Ishikawa (cell line): ENCODE measurements around the gene IGSF22.

Experiments used
- CEBPB ChIP-seq: IDR thresholded peaks from 2 replicates; pipeline ENCODE4 v1.6.1; 2012
- CREB1 ChIP-seq: IDR thresholded peaks from 2 replicates; pipeline ENCODE4 v1.6.1; 2012; ENCODE audit warnings: low read depth
- EGR1 ChIP-seq: IDR thresholded peaks from 2 replicates; pipeline ENCODE4 v1.6.1; 2012
- EP300 ChIP-seq: IDR thresholded peaks from 2 replicates; pipeline ENCODE4 v1.6.1; 2012; ENCODE audit warnings: borderline replicate concordance
- FOXM1 ChIP-seq: IDR thresholded peaks from 2 replicates; pipeline ENCODE4 v1.6.1; 2012; ENCODE audit warnings: low read depth, borderline replicate concordance
- NFIC ChIP-seq: IDR thresholded peaks from 2 replicates; pipeline ENCODE4 v1.6.1; 2012
- RAD21 ChIP-seq: IDR thresholded peaks from 2 replicates; pipeline ENCODE4 v1.6.1; 2012; ENCODE audit warnings: low read depth
- TAF1 ChIP-seq: IDR thresholded peaks from 2 replicates; pipeline ENCODE4 v1.6.1; 2012; ENCODE audit warnings: low read depth, mild to moderate bottlenecking
- TCF12 ChIP-seq: IDR thresholded peaks from 2 replicates; pipeline ENCODE4 v1.6.1; 2012; ENCODE audit warnings: low read depth
- TEAD4 ChIP-seq: IDR thresholded peaks from 2 replicates; pipeline ENCODE4 v1.6.1; 2012
- YY1 ChIP-seq: IDR thresholded peaks from 2 replicates; pipeline ENCODE4 v1.6.1; 2012; ENCODE audit warnings: low read depth
- ZBTB7A ChIP-seq: IDR thresholded peaks from 2 replicates; pipeline ENCODE4 v1.6.1; 2012; ENCODE audit warnings: low read depth
- TF ChIP-seq, protein P1 (sequence below): IDR thresholded peaks from 2 replicates; pipeline ENCODE4 v1.6.1; 2012
- TF ChIP-seq, protein P2 (sequence below): IDR thresholded peaks from 2 replicates; pipeline ENCODE4 v1.6.1; 2012
- TF ChIP-seq, protein P3 (sequence below): IDR thresholded peaks from 2 replicates; pipeline ENCODE4 v1.6.1; 2012; ENCODE audit warnings: low read depth, mild to moderate bottlenecking

The IGSF22 gene

GRCh38 chr11:18731949-18732821 is 6.2 kb upstream of the IGSF22 start:
- TF ChIP-seq TEAD4, result no peak
- TF ChIP-seq EP300, result no peak
- TF ChIP-seq, protein P1, sequence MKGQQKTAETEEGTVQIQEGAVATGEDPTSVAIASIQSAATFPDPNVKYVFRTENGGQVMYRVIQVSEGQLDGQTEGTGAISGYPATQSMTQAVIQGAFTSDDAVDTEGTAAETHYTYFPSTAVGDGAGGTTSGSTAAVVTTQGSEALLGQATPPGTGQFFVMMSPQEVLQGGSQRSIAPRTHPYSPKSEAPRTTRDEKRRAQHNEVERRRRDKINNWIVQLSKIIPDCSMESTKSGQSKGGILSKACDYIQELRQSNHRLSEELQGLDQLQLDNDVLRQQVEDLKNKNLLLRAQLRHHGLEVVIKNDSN, result no peak
- peak; percentile 66 for TF ChIP-seq RAD21
- TF ChIP-seq, protein P2, sequence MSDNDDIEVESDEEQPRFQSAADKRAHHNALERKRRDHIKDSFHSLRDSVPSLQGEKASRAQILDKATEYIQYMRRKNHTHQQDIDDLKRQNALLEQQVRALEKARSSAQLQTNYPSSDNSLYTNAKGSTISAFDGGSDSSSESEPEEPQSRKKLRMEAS, result no peak

DNA sequence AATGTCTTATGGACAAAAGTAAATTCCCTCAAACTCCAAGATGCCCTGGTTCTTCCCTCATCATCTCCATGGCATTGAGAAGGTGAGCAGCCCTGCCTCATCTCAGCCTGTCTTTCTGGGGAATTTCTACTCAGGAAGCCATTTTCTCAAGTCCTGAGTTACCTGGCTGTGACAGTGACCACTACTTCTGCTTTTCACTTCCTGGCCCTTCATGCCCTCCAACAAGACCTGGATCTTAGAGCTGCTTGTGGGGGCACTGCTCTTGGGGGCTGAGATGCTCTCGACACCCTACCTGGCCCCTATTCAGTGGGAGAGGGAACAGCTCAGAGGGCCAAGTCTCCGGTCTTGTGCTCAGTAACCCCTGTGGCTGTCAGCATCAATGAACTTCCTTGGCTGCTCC is 5.5 kb upstream of the IGSF22 start:
- TF ChIP-seq EGR1, result no peak
- TF ChIP-seq CEBPB, result no peak
- TF ChIP-seq RAD21, result no peak
- no peak for TF ChIP-seq FOXM1
- no peak for TF ChIP-seq NFIC
- TF ChIP-seq, protein P3, sequence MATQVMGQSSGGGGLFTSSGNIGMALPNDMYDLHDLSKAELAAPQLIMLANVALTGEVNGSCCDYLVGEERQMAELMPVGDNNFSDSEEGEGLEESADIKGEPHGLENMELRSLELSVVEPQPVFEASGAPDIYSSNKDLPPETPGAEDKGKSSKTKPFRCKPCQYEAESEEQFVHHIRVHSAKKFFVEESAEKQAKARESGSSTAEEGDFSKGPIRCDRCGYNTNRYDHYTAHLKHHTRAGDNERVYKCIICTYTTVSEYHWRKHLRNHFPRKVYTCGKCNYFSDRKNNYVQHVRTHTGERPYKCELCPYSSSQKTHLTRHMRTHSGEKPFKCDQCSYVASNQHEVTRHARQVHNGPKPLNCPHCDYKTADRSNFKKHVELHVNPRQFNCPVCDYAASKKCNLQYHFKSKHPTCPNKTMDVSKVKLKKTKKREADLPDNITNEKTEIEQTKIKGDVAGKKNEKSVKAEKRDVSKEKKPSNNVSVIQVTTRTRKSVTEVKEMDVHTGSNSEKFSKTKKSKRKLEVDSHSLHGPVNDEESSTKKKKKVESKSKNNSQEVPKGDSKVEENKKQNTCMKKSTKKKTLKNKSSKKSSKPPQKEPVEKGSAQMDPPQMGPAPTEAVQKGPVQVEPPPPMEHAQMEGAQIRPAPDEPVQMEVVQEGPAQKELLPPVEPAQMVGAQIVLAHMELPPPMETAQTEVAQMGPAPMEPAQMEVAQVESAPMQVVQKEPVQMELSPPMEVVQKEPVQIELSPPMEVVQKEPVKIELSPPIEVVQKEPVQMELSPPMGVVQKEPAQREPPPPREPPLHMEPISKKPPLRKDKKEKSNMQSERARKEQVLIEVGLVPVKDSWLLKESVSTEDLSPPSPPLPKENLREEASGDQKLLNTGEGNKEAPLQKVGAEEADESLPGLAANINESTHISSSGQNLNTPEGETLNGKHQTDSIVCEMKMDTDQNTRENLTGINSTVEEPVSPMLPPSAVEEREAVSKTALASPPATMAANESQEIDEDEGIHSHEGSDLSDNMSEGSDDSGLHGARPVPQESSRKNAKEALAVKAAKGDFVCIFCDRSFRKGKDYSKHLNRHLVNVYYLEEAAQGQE, result no peak
- TF ChIP-seq EP300, result no peak
- TF ChIP-seq, protein P2, result no peak
- no peak for TF ChIP-seq TAF1
- TF ChIP-seq ZBTB7A, result no peak
- TF ChIP-seq, protein P1, result no peak
- TF ChIP-seq TCF12, result no peak
- no peak for TF ChIP-seq CREB1
- no peak for TF ChIP-seq TEAD4
- TF ChIP-seq YY1, result no peak

- TF ChIP-seq TAF1, result no peak
- no peak for TF ChIP-seq CREB1
- TF ChIP-seq EP300, result no peak
- TF ChIP-seq TEAD4, result no peak
- TF ChIP-seq TCF12, result no peak
- no peak for TF ChIP-seq RAD21
- TF ChIP-seq CEBPB, result no peak
- no peak for TF ChIP-seq FOXM1
- no peak for TF ChIP-seq EGR1
- no peak for TF ChIP-seq NFIC
- TF ChIP-seq, protein P1, result no peak
- TF ChIP-seq, protein P2, result no peak
- TF ChIP-seq ZBTB7A, result no peak
- no peak for TF ChIP-seq YY1
- TF ChIP-seq, protein P3, result no peak
These were observed 4.0 kb upstream of the IGSF22 start for GRCh38 chr11:18730020-18730419.

DNA sequence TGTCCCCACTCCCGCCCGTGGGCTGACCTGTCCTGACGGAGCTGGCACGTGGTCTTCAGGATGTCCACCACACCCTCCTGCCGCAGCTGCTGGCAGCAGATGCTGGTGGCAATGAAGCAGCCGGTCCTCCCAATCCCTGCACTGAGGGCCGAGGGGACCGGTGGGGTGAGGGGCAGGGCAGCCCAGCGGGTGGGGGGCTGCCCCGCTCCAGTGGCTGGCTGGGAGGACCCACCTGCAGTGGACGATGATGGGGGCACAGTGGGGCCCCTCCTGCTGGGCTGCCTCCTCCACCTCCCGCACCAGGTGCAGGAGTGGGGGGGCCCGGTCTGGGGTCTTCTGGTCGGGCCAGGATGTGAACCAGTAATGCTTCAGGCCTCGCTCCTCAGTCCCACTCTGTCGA is 3.4 kb upstream of the IGSF22 start:
- TF ChIP-seq, protein P2, result no peak
- TF ChIP-seq, protein P3, result no peak
- TF ChIP-seq EP300, result no peak
- TF ChIP-seq EGR1, result no peak
- no peak for TF ChIP-seq RAD21
- TF ChIP-seq ZBTB7A, result no peak
- TF ChIP-seq YY1, result no peak
- TF ChIP-seq, protein P1, result no peak
- TF ChIP-seq TCF12, result no peak
- TF ChIP-seq CREB1, result no peak
- TF ChIP-seq TEAD4, result no peak
- no peak for TF ChIP-seq FOXM1
- TF ChIP-seq CEBPB, result no peak
- no peak for TF ChIP-seq NFIC
- TF ChIP-seq TAF1, result no peak
